ENCODE results near the gene OBP2A.

The OBP2A gene

DNA sequence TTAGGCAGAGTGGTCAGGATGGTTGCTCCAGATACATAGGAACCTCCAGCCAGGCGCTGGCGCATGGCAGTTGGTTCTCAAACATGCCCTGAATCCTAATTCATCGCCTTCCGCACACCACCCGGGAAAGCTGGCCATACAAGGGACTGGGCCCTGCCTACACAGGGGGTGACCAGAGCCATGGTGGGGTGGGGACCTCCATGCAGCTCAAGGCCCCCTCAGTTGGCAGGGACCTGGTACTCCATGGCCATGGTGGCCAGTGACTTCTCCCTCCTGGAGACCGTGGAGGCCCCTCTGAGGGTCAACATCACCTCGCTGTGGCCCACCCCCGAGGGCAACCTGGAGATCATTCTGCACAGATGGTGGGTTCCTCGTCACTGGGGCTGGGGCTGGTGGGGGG lies 42.4 kb downstream of the OBP2A start:
- TF ChIP-seq CTCF (IDR thresholded peaks at IDR 0.05; ENCODE audit: extremely low read depth, missing control alignments), result no peak
- no peak for DNase-seq (ENCODE audit: low spot score)

GRCh38 chr9:135588886-135589595 lies 43.1 kb downstream of the OBP2A start:
- DNase-seq (ENCODE audit: low spot score), result no peak
- TF ChIP-seq CTCF (IDR thresholded peaks at IDR 0.05; ENCODE audit: extremely low read depth, missing control alignments), result no peak

GRCh38 chr9:135589596-135590485 lies 43.9 kb downstream of the OBP2A start:
- TF ChIP-seq CTCF (IDR thresholded peaks at IDR 0.05; ENCODE audit: extremely low read depth, missing control alignments), result no peak
- DNase-seq (ENCODE audit: low spot score), result no peak

- peak; percentile 14 for DNase-seq (ENCODE audit: low spot score)
- no peak for TF ChIP-seq CTCF (IDR thresholded peaks at IDR 0.05; ENCODE audit: extremely low read depth, missing control alignments)
Observed at GRCh38 chr9:135590486-135591079, 44.7 kb downstream of the OBP2A start.

- no peak for TF ChIP-seq CTCF (IDR thresholded peaks at IDR 0.05; ENCODE audit: extremely low read depth, missing control alignments)
- DNase-seq (ENCODE audit: low spot score), result peak; percentile 17
Observed at GRCh38 chr9:135591506-135592330, 45.8 kb downstream of the OBP2A start.

- DNase-seq (ENCODE audit: low spot score), result no peak
- no peak for TF ChIP-seq CTCF (IDR thresholded peaks at IDR 0.05; ENCODE audit: extremely low read depth, missing control alignments)
Observed at GRCh38 chr9:135592331-135592590, 46.3 kb downstream of the OBP2A start.

All from GM20000 (cell line).